B cell (primary cell): ENCODE results near the gene AIFM1. TPM values are rescaled to one million over a fixed set of nuclear protein-coding genes. Genes with fewer than 3 reads are reported as not detected.

ENCODE experiments used
- ATAC-seq: fragments of 200-7000 bp; cut with Tn5 transposase; one replicate; pipeline ENCODE4 v1.10.0; 2021; ENCODE audit warnings: low read depth, mild to moderate bottlenecking, moderate number of reproducible peaks, moderate library complexity
- CTCF ChIA-PET: fragments of 350-600 bp; sonication (Branson Sonifier 250); formaldehyde crosslinking; loops from one replicate; lab custom pipeline; 2021; ENCODE audit warnings: antibody characterized with exemption, inconsistent platforms; lab: Charles Lee
- POLR2A ChIA-PET: fragments of 350-600 bp; sonication (Branson Sonifier 250); formaldehyde crosslinking; loops from one replicate; lab custom pipeline; 2021; ENCODE audit warnings: antibody characterized with exemption; lab: Charles Lee
- DNase-seq: peaks from one replicate; pipeline ENCODE4 v3.0.0; 2013
- H2AFZ ChIP-seq: 2 replicates; pipeline ENCODE4 v1.6.1; 2012; ENCODE audit warnings: mild to moderate bottlenecking, low read depth, low read length; ENCODE audit not compliant: insufficient read depth, poor library complexity, severe bottlenecking
- H3K27ac ChIP-seq, 2 donors: 1 replicate in 1 of 2; 2 replicates in 1 of 2; pipeline ENCODE4 v1.5.1; 2012 to 2013; ENCODE audit warnings: low read length in 2 of 2, mild to moderate bottlenecking in 2 of 2, moderate library complexity in 1 of 2
- H3K27me3 ChIP-seq, 4 experiments: fragments of 200-600 bp in 1 of 4; sonication (generic) in 1 of 4; replicated peaks in 1 of 4; 1 replicate in 2 of 4; 2 replicates in 2 of 4; pipeline versions ENCODE4 v1.6.1 to v1.7.0; 2013 to 2016; ENCODE audit warnings: low read length in 3 of 4, mild to moderate bottlenecking in 2 of 4, mixed read lengths in 1 of 4, moderate library complexity in 1 of 4; ENCODE audit not compliant: insufficient read depth in 4 of 4, control insufficient read depth in 3 of 4; ENCODE audit errors: control extremely low read depth in 1 of 4
- H3K36me3 ChIP-seq, 2 experiments: replicated peaks in 1 of 2; 1 replicate in 1 of 2; 2 replicates in 1 of 2; pipeline versions ENCODE4 v1.6.1 to v1.7.1; 2013; ENCODE audit warnings: low read length in 1 of 2; ENCODE audit not compliant: insufficient read depth in 2 of 2, control insufficient read depth in 1 of 2; ENCODE audit errors: control extremely low read depth in 1 of 2, extremely low read depth in 1 of 2
- H3K4me1 ChIP-seq, 2 donors: fragments of 200-600 bp in 1 of 2; sonication (generic) in 1 of 2; 1 replicate in 1 of 2; 2 replicates in 1 of 2; pipeline versions ENCODE4 v1.5.1 to v1.6.1; 2013 to 2017; ENCODE audit warnings: low read length in 2 of 2; ENCODE audit not compliant: control insufficient read depth in 2 of 2, insufficient read depth in 2 of 2
- H3K4me2 ChIP-seq: replicated peaks from 2 replicates; pipeline ENCODE3; 2012; ENCODE audit warnings: mild to moderate bottlenecking, low read depth, low read length; ENCODE audit not compliant: poor library complexity, severe bottlenecking
- H3K4me3 ChIP-seq, 5 experiments: fragments of 200-600 bp in 1 of 5; sonication (generic) in 1 of 5; 1 replicate in 3 of 5; 2 replicates in 2 of 5; pipeline versions ENCODE4 v1.5.1 to v1.7.0; 2011 to 2016; ENCODE audit warnings: low read length in 4 of 5, mild to moderate bottlenecking in 4 of 5, low read depth in 2 of 5, control low read depth in 1 of 5, moderate library complexity in 1 of 5; ENCODE audit not compliant: insufficient read depth in 1 of 5; ENCODE audit errors: control extremely low read depth in 1 of 5, extremely low read depth in 1 of 5
- H3K79me2 ChIP-seq: fragments of 200-600 bp; sonication (generic); one replicate; pipeline ENCODE4 v1.6.0; 2016; ENCODE audit warnings: low read length; ENCODE audit not compliant: control insufficient read depth, insufficient read depth
- H3K9ac ChIP-seq: fragments of 200-600 bp; sonication (generic); 2 replicates; pipeline ENCODE4 v1.6.1; 2017; ENCODE audit warnings: mild to moderate bottlenecking, low read length, moderate library complexity
- H3K9me3 ChIP-seq, 3 donors: one replicate each; pipeline versions ENCODE4 v1.6.1 to v1.7.1; 2013; ENCODE audit warnings: low read length in 2 of 3; ENCODE audit not compliant: control insufficient read depth in 2 of 3, insufficient read depth in 1 of 3; ENCODE audit errors: control extremely low read depth in 1 of 3
- H4K20me1 ChIP-seq: 2 replicates; pipeline ENCODE4 v1.6.0; 2012; ENCODE audit warnings: mild to moderate bottlenecking, low read length; ENCODE audit not compliant: insufficient read depth, control insufficient read depth, poor library complexity, severe bottlenecking
- H3K27ac Mint-ChIP-seq: one replicate; pipeline ENCODE4 v1.8.0; 2021; ENCODE audit warnings: mixed read lengths
- H3K27me3 Mint-ChIP-seq: one replicate; pipeline ENCODE4 v1.8.0; 2021; ENCODE audit warnings: mixed read lengths
- H3K4me1 Mint-ChIP-seq: one replicate; pipeline ENCODE4 v1.8.0; 2021; ENCODE audit warnings: mixed read lengths
- H3K4me3 Mint-ChIP-seq: one replicate; pipeline ENCODE4 v1.8.0; 2021; ENCODE audit warnings: mixed read lengths
- H3K9me3 Mint-ChIP-seq: one replicate; pipeline ENCODE4 v1.8.0; 2022; ENCODE audit warnings: mixed read lengths; ENCODE audit not compliant: insufficient read depth
- EZH2 ChIP-seq: IDR thresholded peaks from 2 replicates; pipeline ENCODE4 v1.6.1; 2012; ENCODE audit warnings: borderline replicate concordance, low read depth, mild to moderate bottlenecking, moderate library complexity, low read length; ENCODE audit not compliant: insufficient read depth, poor library complexity, severe bottlenecking
- WGBS: methylation state at CpG from one replicate; pipeline ENCODE4 v1.1.5; 2013; ENCODE audit warnings: missing lambda C conversion rate; ENCODE audit not compliant: insufficient coverage; 5-methylcytosine and 5-hydroxymethylcytosine counted together
- intact Hi-C: fragments of 100-400 bp; cut with micrococcal nuclease; formaldehyde crosslinking; loops from one replicate; pipeline ENCODE4 v1.10.0; 2022
- polyA plus RNA-seq: library from polyadenylated mRNA; depleted of rRNA; stranded (reverse); fragments of >200 nt; gene quantifications from 2 replicates; pipeline ENCODE4 v1.2.3, GENCODE V29; 2012
- total RNA-seq, 2 donors: library from RNA; stranded (reverse); fragments of 120-200 nt in 1 of 2; gene quantifications; 1 replicate in 1 of 2; 2 replicates in 1 of 2; pipeline versions ENCODE4 v1.2.3 to v1.2.4, GENCODE V29; 2013 to 2022
- TF ChIP-seq, protein P1 (sequence below): fragments of 200-600 bp; IDR thresholded peaks from one replicate; pipeline ENCODE4 v1.8.0; 2022; ENCODE audit warnings: antibody characterized with exemption, mild to moderate bottlenecking

The AIFM1 gene
- total and polyA plus RNA-seq, 2 donors (not counting 1 experiment from before 2014, with no cell fraction given), result 11.4 to 15.9 TPM

DNA sequence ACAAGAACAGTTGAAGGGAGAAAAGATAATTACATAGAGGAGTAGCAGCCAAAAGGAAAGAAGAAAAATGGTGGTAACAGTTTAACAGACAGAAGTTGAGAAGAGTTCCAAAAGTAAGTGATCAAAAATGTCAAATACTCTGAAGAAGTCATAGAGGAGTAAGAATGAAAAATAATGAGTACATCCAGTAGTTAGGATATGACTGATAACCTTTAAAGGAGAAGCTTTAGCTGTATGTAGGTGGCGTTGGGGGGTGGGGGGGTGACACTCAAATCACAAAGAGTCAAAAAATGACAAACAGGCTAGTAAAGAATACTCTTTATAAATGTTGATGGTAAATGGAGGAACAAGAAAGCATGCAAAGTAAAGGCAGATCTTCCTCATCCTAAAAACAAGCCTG lies 46.7 kb upstream of the AIFM1 start:
- Mint-ChIP-seq H3K27ac (no peak overlapping the region), H3K4me1 (no peaks in the 10 kb centered on the region), H3K27me3 (no peaks in the 10 kb centered on the region), H3K4me3 (no peak overlapping the region), H3K9me3 (no peaks in the 10 kb centered on the region)
- peaks cover 1 to 9% of the 10 kb centered on the region in 2 experiments for H3K36me3 ChIP-seq
- H3K4me2 ChIP-seq, result no peak overlapping the region
- DNase-seq, result no peak
- no peak overlapping the region for H2AFZ ChIP-seq
- no peak for ATAC-seq
- H3K27ac ChIP-seq, result no peak overlapping the region
- no peaks in the 10 kb centered on the region for H3K4me1 ChIP-seq
- H3K79me2 ChIP-seq, result no peaks in the 10 kb centered on the region
- TF ChIP-seq, protein P1, sequence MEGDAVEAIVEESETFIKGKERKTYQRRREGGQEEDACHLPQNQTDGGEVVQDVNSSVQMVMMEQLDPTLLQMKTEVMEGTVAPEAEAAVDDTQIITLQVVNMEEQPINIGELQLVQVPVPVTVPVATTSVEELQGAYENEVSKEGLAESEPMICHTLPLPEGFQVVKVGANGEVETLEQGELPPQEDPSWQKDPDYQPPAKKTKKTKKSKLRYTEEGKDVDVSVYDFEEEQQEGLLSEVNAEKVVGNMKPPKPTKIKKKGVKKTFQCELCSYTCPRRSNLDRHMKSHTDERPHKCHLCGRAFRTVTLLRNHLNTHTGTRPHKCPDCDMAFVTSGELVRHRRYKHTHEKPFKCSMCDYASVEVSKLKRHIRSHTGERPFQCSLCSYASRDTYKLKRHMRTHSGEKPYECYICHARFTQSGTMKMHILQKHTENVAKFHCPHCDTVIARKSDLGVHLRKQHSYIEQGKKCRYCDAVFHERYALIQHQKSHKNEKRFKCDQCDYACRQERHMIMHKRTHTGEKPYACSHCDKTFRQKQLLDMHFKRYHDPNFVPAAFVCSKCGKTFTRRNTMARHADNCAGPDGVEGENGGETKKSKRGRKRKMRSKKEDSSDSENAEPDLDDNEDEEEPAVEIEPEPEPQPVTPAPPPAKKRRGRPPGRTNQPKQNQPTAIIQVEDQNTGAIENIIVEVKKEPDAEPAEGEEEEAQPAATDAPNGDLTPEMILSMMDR, result no peak
- no peak for TF ChIP-seq EZH2
- WGBS, result no CpG with 5 or more reads among the region's 1 CpG
- H3K4me3 ChIP-seq, result no peak overlapping the region
- CTCF ChIA-PET, result no interaction called here
- no peaks in the 10 kb centered on the region for H3K27me3 ChIP-seq
- no peaks in the 10 kb centered on the region for H4K20me1 ChIP-seq
- no peaks in the 10 kb centered on the region for H3K9me3 ChIP-seq
- no peak overlapping the region for H3K9ac ChIP-seq
- POLR2A ChIA-PET, result no interaction called here
- intact Hi-C loops, result no loop called here

DNA sequence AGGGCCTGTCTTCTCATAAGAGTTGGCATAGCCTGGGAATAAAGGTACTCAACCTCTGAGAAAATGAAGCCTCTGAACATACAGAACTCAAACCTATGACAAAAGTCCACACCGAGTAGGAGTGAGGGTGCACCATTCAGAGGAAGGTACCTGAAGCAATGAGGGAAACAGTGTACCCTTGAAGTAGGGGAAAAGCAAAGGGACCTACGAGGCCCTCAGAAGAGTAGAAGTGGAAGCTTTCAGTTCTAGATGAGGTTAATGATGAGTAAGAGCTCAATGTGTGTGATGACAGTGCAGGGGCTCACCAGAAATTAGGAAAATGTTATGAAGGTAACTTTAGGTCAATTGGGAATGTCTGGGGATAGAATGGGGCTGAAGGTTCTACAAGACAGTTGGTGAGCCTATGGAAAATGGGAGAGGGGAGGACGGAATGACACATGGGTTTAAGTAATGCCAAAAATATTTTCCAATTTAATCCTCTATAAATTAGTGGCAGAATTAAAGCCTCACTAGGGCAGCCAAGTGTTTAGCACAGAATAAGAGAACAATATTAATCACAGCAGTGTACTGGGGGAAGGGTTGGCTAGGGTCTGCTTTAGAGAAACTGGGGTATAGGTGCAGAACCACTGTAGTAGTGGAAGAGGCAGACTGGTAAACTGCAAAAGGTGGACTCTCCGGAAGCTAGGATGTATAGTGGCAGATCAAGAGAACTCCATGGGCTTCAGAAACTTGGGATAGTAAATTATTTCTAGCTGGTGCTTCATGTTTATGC lies 46.0 kb upstream of the AIFM1 start:
- Histone ChIP-seq H3K36me3 (peaks cover 0 to 9% of the 10 kb centered on the region in 2 experiments), H3K9ac (no peak overlapping the region), H3K27me3 (no peaks in the 10 kb centered on the region), H2AFZ (no peak overlapping the region), H3K4me2 (no peak overlapping the region), H4K20me1 (no peaks in the 10 kb centered on the region), H3K4me1 (no peaks in the 10 kb centered on the region), H3K27ac (no peak overlapping the region), H3K9me3 (no peaks in the 10 kb centered on the region), H3K4me3 (no peak overlapping the region), H3K79me2 (no peaks in the 10 kb centered on the region)
- intact Hi-C loops, result no loop called here
- 92% methylated on average over 2 of the region's 4 CpGs for WGBS
- Mint-ChIP-seq H3K9me3 (no peaks in the 10 kb centered on the region), H3K27ac (no peak overlapping the region), H3K4me1 (no peaks in the 10 kb centered on the region), H3K27me3 (no peaks in the 10 kb centered on the region), H3K4me3 (no peak overlapping the region)
- TF ChIP-seq EZH2, result no peak
- TF ChIP-seq, protein P1, result no peak
- no peak for DNase-seq
- ATAC-seq, result no peak
- CTCF ChIA-PET, result no interaction called here
- POLR2A ChIA-PET, result interaction anchor here (0.6 kb wide), 1 partner anchor 214 kb away, joined by 5 read pairs; no protein-coding TSS in a partner anchor
